Heart left ventricle (tissue), 16 donors: ENCODE results near the gene TRUB2. TPM values are rescaled to one million over a fixed set of nuclear protein-coding genes. Genes with fewer than 3 reads are reported as not detected.

Experiments
- ATAC-seq, 4 donors: fragments of 200-7000 bp; cut with Tn5 transposase; one replicate each; pipeline ENCODE4 v1.9.1; 2020 to 2022; ENCODE audit warnings: moderate library complexity in 4 of 4, mild to moderate bottlenecking in 3 of 4, moderate number of reproducible peaks in 1 of 4
- DNase-seq, 5 donors: peaks; one replicate each; pipeline ENCODE4 v3.0.0-alpha.2; 2020
- H3K27ac ChIP-seq, 12 donors: fragments of 200-600 bp; sonication (generic) in 4 of 12; one replicate each; pipeline versions ENCODE4 v1.5.0 to v1.8.0; 2016 to 2022; ENCODE audit warnings: mild to moderate bottlenecking in 2 of 12
- H3K27me3 ChIP-seq, 9 donors: fragments of 200-600 bp; sonication (generic) in 2 of 9; one replicate each; pipeline versions ENCODE4 v1.5.1 to v1.8.0; 2016 to 2022; ENCODE audit warnings: mild to moderate bottlenecking in 3 of 9
- H3K36me3 ChIP-seq, 9 donors: fragments of 200-600 bp; sonication (generic) in 2 of 9; one replicate each; pipeline versions ENCODE4 v1.5.0 to v1.8.0; 2018 to 2022; ENCODE audit warnings: mild to moderate bottlenecking in 2 of 9
- H3K4me1 ChIP-seq, 12 donors: fragments of 200-600 bp; sonication (generic) in 4 of 12; one replicate each; pipeline versions ENCODE4 v1.5.0 to v1.8.0; 2016 to 2022; ENCODE audit warnings: mild to moderate bottlenecking in 3 of 12
- H3K4me3 ChIP-seq, 12 donors: fragments of 200-600 bp; sonication (generic) in 4 of 12; one replicate each; pipeline versions ENCODE4 v1.5.0 to v1.8.0; 2017 to 2022; ENCODE audit warnings: mild to moderate bottlenecking in 9 of 12, moderate library complexity in 4 of 12
- H3K9me3 ChIP-seq, 12 donors: fragments of 200-600 bp; sonication (generic) in 4 of 12; one replicate each; pipeline versions ENCODE4 v1.5.0 to v1.8.0; 2016 to 2022; ENCODE audit warnings: mild to moderate bottlenecking in 1 of 12
- POLR2A ChIP-seq, 2 donors: fragments of 450-650 bp; IDR thresholded peaks; one replicate each; pipeline ENCODE4 v1.6.1; 2017; ENCODE audit warnings: antibody characterized with exemption in 2 of 2, mild to moderate bottlenecking in 2 of 2, moderate library complexity in 2 of 2
- WGBS, 4 donors: extraction: QIAGEN DNeasy Blood & Tissue Kit in 2 of 4; methylation state at CpG; one replicate each; pipeline versions ENCODE4 v1.1.5 to v1.1.7; 2013 to 2018; 5-methylcytosine and 5-hydroxymethylcytosine counted together
- intact Hi-C, 10 donors: fragments of 100-400 bp; cut with DNase I; formaldehyde crosslinking; loops; one replicate each; pipeline versions ENCODE4 v1.11.1 to v1.14.2; 2022
- polyA plus RNA-seq, 2 donors: library from polyadenylated mRNA; stranded (reverse); fragments of 200-250 nt; gene quantifications; one replicate each; pipeline ENCODE4 v1.2.3, GENCODE V29; 2013
- total RNA-seq, 9 donors: library from RNA; depleted of rRNA in 2 of 9; stranded (reverse); fragments of >200 nt in 2 of 9; fragmentation: NEBNext Ultra II Directional in 3 of 9; extraction: Animal tissue kit (Norgen Biotek cat#: 25700) in 3 of 9; gene quantifications; one replicate each; pipeline versions ENCODE4 v1.1.0 to v1.2.4, GENCODE V29; 2016 to 2023
- TF ChIP-seq, protein P1 (sequence below), 12 donors: fragments of 200-600 bp; sonication (generic) in 4 of 12; IDR thresholded peaks; one replicate each; pipeline versions ENCODE4 v1.5.0 to v1.8.0; 2018 to 2022; ENCODE audit warnings: antibody characterized with exemption in 12 of 12, mild to moderate bottlenecking in 5 of 12
- donor health status: ischemic (EF 13 %, LVEDD 7.1; RV severe dilation, severe dysfunction).
- donor health status: healthy with polysubstance abuse.
- donor health status: DM: no; HTN: yes; CAD: no.
- donor health status: DM: no; HTN: no; CAD: no.
- donor health status: ischemic (EF 25% LVEDD 6.9; RV normal size, moderate dysfunction).
- donor health status: ischemic (EF 25% LVEDD 5.7; RV mildly dilated, moderate dysfunction).
- donor health status: healthy.
- donor health status: DM: yes; HTN: yes; CAD: no.
- donor health status: ischemic (EF 35%, LVEDD 5.7; RV mildly dilated, moderate dysfunction).
- donor health status: nonischemic (EF 11% LVEDD 7.7; RV severe dilation, severe dysfunction).
- donor health status: DM: yes; HTN: yes; CAD: no.
- donor health status: PGD.
- donor health status: ischemic (EF 29% LVEDD 5.4; RV normal size, mild dysfunction).
- donor health status: nonischemic (EF 23%, LVEDD 6.1; RV moderate dilation, normal function).

The TRUB2 gene
- total and polyA plus RNA-seq, 11 donors, result 12.9 to 49.7 (median 34.4) TPM

GRCh38 chr9:128296340-128297220, 25.7 kb downstream of the TRUB2 start:
- Histone ChIP-seq H3K27me3 (no peaks in the 10 kb centered on the region), H3K36me3 (peaks cover 0 to 6% (median 0%) of the 10 kb centered on the region in 9 donors), H3K4me1 (peaks cover 0 to 6% (median 0%) of the 10 kb centered on the region in 12 donors), H3K4me3 (no peak overlapping the region), H3K27ac (no peak overlapping the region), H3K9me3 (no peaks in the 10 kb centered on the region)
- ATAC-seq (no peak), DNase-seq (no peak)
- WGBS, 4 donors, result 89 to 92% (median 90%) methylated on average over 16 of the region's 16 CpGs
- intact Hi-C loops, result loop anchor here in 6 of 10 donors (2.0 to 10.0 kb wide), 7 partner anchors 44 to 338 kb away; partner anchors contain the start of gene SLC27A4 (in 4 of the 6)
- no peak for TF ChIP-seq POLR2A (IDR thresholded peaks at IDR 0.05)
- TF ChIP-seq, protein P1, sequence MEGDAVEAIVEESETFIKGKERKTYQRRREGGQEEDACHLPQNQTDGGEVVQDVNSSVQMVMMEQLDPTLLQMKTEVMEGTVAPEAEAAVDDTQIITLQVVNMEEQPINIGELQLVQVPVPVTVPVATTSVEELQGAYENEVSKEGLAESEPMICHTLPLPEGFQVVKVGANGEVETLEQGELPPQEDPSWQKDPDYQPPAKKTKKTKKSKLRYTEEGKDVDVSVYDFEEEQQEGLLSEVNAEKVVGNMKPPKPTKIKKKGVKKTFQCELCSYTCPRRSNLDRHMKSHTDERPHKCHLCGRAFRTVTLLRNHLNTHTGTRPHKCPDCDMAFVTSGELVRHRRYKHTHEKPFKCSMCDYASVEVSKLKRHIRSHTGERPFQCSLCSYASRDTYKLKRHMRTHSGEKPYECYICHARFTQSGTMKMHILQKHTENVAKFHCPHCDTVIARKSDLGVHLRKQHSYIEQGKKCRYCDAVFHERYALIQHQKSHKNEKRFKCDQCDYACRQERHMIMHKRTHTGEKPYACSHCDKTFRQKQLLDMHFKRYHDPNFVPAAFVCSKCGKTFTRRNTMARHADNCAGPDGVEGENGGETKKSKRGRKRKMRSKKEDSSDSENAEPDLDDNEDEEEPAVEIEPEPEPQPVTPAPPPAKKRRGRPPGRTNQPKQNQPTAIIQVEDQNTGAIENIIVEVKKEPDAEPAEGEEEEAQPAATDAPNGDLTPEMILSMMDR (IDR thresholded peaks at IDR 0.05), result no peak

- 88 to 98% (median 92%) methylated on average over 4 of the region's 4 CpGs for WGBS, 4 donors
Observed at GRCh38 chr9:128294142-128294541, 28.1 kb downstream of the TRUB2 start.

GRCh38 chr9:128293091-128293490, 29.2 kb downstream of the TRUB2 start:
- no peak overlapping the region for H3K4me3 ChIP-seq
- intact Hi-C loops, result loop anchor here in 2 of 10 donors (10.0 kb wide), 2 partner anchors 52 to 342 kb away; partner anchors contain the start of gene SLC27A4 (in 1 of the 2)
- H3K9me3 ChIP-seq, result no peaks in the 10 kb centered on the region
- peaks cover 0 to 6% (median 0%) of the 10 kb centered on the region in 12 donors for H3K4me1 ChIP-seq
- H3K27me3 ChIP-seq, result no peaks in the 10 kb centered on the region
- DNase-seq (no peak), ATAC-seq (no peak)
- H3K27ac ChIP-seq, result no peak overlapping the region
- H3K36me3 ChIP-seq, result peaks cover 0 to 24% (median 11%) of the 10 kb centered on the region in 9 donors
- TF ChIP-seq POLR2A (IDR thresholded peaks at IDR 0.05), result no peak
- TF ChIP-seq, protein P1 (IDR thresholded peaks at IDR 0.05), result no peak
- 86 to 92% (median 88%) methylated on average over 4 of the region's 4 CpGs for WGBS, 4 donors

More at GRCh38 chr9:128294142-128294541, 28.1 kb downstream of the TRUB2 start:
- intact Hi-C loops, result loop anchor here in 3 of 10 donors (2.0 to 10.0 kb wide), 3 partner anchors 47 to 341 kb away; partner anchors contain the start of gene SLC27A4 (in 2 of the 3)
- Histone ChIP-seq H3K36me3 (peaks cover 0 to 15% (median under 1%) of the 10 kb centered on the region in 9 donors), H3K27ac (no peak overlapping the region), H3K9me3 (no peaks in the 10 kb centered on the region), H3K4me3 (no peak overlapping the region), H3K4me1 (peaks cover 0 to 6% (median 0%) of the 10 kb centered on the region in 12 donors), H3K27me3 (no peaks in the 10 kb centered on the region)
- no peak for ATAC-seq
- no peak for TF ChIP-seq POLR2A (IDR thresholded peaks at IDR 0.05)
- no peak for DNase-seq

GRCh38 chr9:128292009-128292408, 30.2 kb downstream of the TRUB2 start:
- Histone ChIP-seq H3K4me1 (peaks cover 0 to 6% (median 0%) of the 10 kb centered on the region in 12 donors), H3K4me3 (no peak overlapping the region), H3K27me3 (no peaks in the 10 kb centered on the region), H3K9me3 (no peaks in the 10 kb centered on the region), H3K36me3 (peaks cover 0 to 29% (median 12%) of the 10 kb centered on the region in 9 donors), H3K27ac (no peak overlapping the region)
- DNase-seq (no peak), ATAC-seq (no peak)
- intact Hi-C loops, result loop anchor here in 2 of 10 donors (10.0 kb wide), 2 partner anchors 53 to 343 kb away; partner anchors contain the start of gene SLC27A4 (in 1 of the 2)
- 92 to 95% (median 94%) methylated on average over 3 of the region's 3 CpGs for WGBS, 4 donors
- TF ChIP-seq, protein P1 (IDR thresholded peaks at IDR 0.05), result no peak
- TF ChIP-seq POLR2A (IDR thresholded peaks at IDR 0.05), result no peak
